Embryonic facial prominence (tissue), 1 donor: ENCODE measurements around the gene P2RY8.

ENCODE experiments used
- DNase-seq: peaks from one replicate; pipeline ENCODE4 v3.0.0-alpha.2; 2016; ENCODE audit errors: extremely low spot score

P2RY8 gene

DNA sequence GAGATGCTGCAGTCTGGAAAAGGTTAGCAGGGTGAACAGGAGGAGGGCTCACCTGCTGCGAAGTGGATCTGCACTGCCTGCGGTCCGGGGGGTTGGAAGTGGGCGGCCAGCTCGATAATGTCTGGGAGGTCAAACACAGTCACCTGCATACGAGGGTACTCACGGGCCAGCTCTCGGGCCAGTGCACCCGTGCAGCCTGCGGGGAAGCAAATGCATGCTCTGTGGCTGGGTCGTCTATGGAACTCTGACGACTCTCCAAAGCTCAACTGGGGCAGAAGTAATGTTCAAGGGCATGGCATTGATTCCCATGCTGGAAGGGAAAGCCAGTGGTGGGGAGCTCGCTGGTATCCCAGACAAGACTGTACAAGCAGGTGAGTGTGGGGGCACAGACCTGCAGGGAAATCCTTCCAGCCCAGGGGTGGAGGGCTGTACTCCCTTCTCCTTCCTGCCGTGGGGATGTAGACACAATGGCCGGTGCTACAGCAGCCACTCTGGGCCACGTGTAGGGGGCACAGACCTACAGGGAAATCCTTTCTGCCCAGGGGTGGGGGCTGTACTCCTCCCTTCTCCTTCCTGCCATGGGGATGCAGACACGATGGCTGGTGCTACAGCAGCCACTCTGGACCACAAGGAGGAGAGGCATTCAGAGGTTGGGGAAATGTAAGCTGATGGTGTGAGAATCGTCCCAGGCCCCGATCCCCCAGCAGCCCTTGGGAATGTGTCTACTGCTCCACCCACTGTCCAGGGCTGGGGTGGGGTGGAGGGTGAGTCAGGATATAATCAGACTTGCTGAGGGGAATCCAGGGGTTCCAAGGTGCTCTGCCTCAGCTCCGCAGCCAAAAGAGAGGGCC, 118.8 kb downstream of the P2RY8 start:
- no peak for DNase-seq

GRCh38 chrX:1416965-1417760, 119.8 kb downstream of the P2RY8 start:
- DNase-seq = no peak

GRCh38 chrX:1416327-1416784, 120.6 kb downstream of the P2RY8 start:
- no peak for DNase-seq
